HepG2 (cell line): Measurements from ENCODE around the gene RABL6. TPM values are rescaled to one million over a fixed set of nuclear protein-coding genes. Genes with fewer than 3 reads are reported as not detected.
A peak's percentile ranks its signal among the peaks of the same experiment; 100 is the strongest.

Experiments used
- HCFC1 ChIP-seq: fragments of 150-350 bp; IDR thresholded peaks from 2 replicates; pipeline ENCODE4 v1.6.1; 2014; ENCODE audit warnings: low read depth, low read length
- JUND ChIP-seq: sonication (generic); formaldehyde crosslinking; IDR thresholded peaks from 2 replicates; pipeline ENCODE4 v1.8.0; 2022; ENCODE audit warnings: mild to moderate bottlenecking, missing genetic modification reagents
- REXO4 ChIP-seq: sonication (generic); formaldehyde crosslinking; IDR thresholded peaks from 2 replicates; pipeline ENCODE4 v1.8.0; 2022; ENCODE audit warnings: missing genetic modification reagents, mild to moderate bottlenecking, borderline replicate concordance
- RFXAP ChIP-seq: sonication (generic); formaldehyde crosslinking; IDR thresholded peaks from 2 replicates; pipeline ENCODE4 v1.4.0; 2020; ENCODE audit warnings: missing genetic modification reagents, borderline replicate concordance
- SP140L ChIP-seq: sonication (generic); formaldehyde crosslinking; IDR thresholded peaks from 2 replicates; pipeline ENCODE4 v1.4.0; 2020; ENCODE audit warnings: missing genetic modification reagents, borderline replicate concordance
- TCF7L2 ChIP-seq: IDR thresholded peaks from 2 replicates; pipeline ENCODE4 v1.6.1; 2011; ENCODE audit warnings: mild to moderate bottlenecking, low read depth, low read length, moderate library complexity
- TSC22D2 ChIP-seq: sonication (generic); formaldehyde crosslinking; IDR thresholded peaks from 2 replicates; pipeline ENCODE4 v1.5.1; 2020; ENCODE audit warnings: missing genetic modification reagents, mild to moderate bottlenecking, borderline replicate concordance
- ZFAT ChIP-seq: sonication (generic); formaldehyde crosslinking; conservative IDR thresholded peaks from 2 replicates; pipeline ENCODE4 v1.8.1; 2023; ENCODE audit warnings: missing genetic modification reagents, inconsistent platforms
- ZFP82 ChIP-seq: sonication (generic); formaldehyde crosslinking; IDR thresholded peaks from 2 replicates; pipeline ENCODE4 v1.5.1; 2020; ENCODE audit warnings: mild to moderate bottlenecking, missing genetic modification reagents, borderline replicate concordance
- ZHX1 ChIP-seq: sonication (generic); formaldehyde crosslinking; IDR thresholded peaks from 2 replicates; pipeline ENCODE4 v1.8.1; 2022; ENCODE audit warnings: low read depth, mild to moderate bottlenecking, missing genetic modification reagents
- ZMYM4 ChIP-seq: sonication (generic); formaldehyde crosslinking; IDR thresholded peaks from 2 replicates; pipeline ENCODE4 v1.8.1; 2023; ENCODE audit warnings: mild to moderate bottlenecking, missing genetic modification reagents
- ZNF280D ChIP-seq: sonication (generic); formaldehyde crosslinking; IDR thresholded peaks from 2 replicates; pipeline ENCODE4 v1.5.1; 2020; ENCODE audit warnings: mild to moderate bottlenecking, missing genetic modification reagents
- ZNF329 ChIP-seq: sonication (generic); formaldehyde crosslinking; IDR thresholded peaks from 2 replicates; pipeline ENCODE4 v1.9.0; 2021; ENCODE audit warnings: low read depth, mild to moderate bottlenecking, missing genetic modification reagents
- ZNF761 ChIP-seq: sonication (generic); formaldehyde crosslinking; conservative IDR thresholded peaks from 2 replicates; pipeline ENCODE4 v1.4.0; 2020; ENCODE audit warnings: mild to moderate bottlenecking, missing genetic modification reagents
- ZNF773 ChIP-seq: sonication (generic); formaldehyde crosslinking; IDR thresholded peaks from 2 replicates; pipeline ENCODE4 v1.4.0; 2020; ENCODE audit warnings: missing genetic modification reagents, borderline replicate concordance
- ZSCAN25 ChIP-seq: sonication (generic); formaldehyde crosslinking; IDR thresholded peaks from 2 replicates; pipeline ENCODE4 v1.8.0; 2022; ENCODE audit warnings: mild to moderate bottlenecking, missing genetic modification reagents
- ZZZ3 ChIP-seq: sonication (generic); formaldehyde crosslinking; IDR thresholded peaks from 2 replicates; pipeline ENCODE4 v1.4.0; 2020; ENCODE audit warnings: missing genetic modification reagents, mild to moderate bottlenecking, borderline replicate concordance
- polyA plus RNA-seq, 8 experiments: library from polyadenylated mRNA; depleted of rRNA in 3 of 8; stranded (reverse) in 7 of 8; unstranded in 1 of 8; fragments of >200 nt; fragmentation: Illumina TruSeq in 4 of 8; extraction: Trizol in 4 of 8; gene quantifications; 2 replicates each; pipeline versions ENCODE4 v1.2.1 to v1.2.3, GENCODE V29; 2011 to 2016; ENCODE audit warnings: low read depth in 4 of 8, missing spikeins in 1 of 8, mixed read lengths in 1 of 8; ENCODE audit not compliant: insufficient read depth in 1 of 8
- total RNA-seq, 5 experiments: library from RNA; depleted of rRNA; stranded (reverse); fragments of >200 nt; fragmentation: Illumina TruSeq; extraction: Trizol; gene quantifications; 2 replicates each; pipeline ENCODE4 v1.2.3, GENCODE V29; 2016; ENCODE audit warnings: low read depth in 1 of 5
- TF ChIP-seq, protein P1 (sequence below), 2 experiments: sonication (generic) in 1 of 2; formaldehyde crosslinking in 1 of 2; IDR thresholded peaks; 2 replicates each; pipeline versions ENCODE4 v1.5.1 to v1.6.1; 2011 to 2020; ENCODE audit warnings: borderline replicate concordance in 1 of 2, low read depth in 1 of 2, low read length in 1 of 2, mild to moderate bottlenecking in 1 of 2, missing genetic modification reagents in 1 of 2, moderate library complexity in 1 of 2
- TF ChIP-seq, protein P2 (sequence below): IDR thresholded peaks from 2 replicates; pipeline ENCODE4 v1.6.1; 2016; ENCODE audit warnings: missing compliant biosample characterization, missing genetic modification reagents, borderline replicate concordance

Gene RABL6
- total and polyA plus RNA-seq, 2 of the 13 experiments (the other 11 are each of a cell fraction or from before 2014, with no cell fraction given): 81.5 to 125 TPM

DNA sequence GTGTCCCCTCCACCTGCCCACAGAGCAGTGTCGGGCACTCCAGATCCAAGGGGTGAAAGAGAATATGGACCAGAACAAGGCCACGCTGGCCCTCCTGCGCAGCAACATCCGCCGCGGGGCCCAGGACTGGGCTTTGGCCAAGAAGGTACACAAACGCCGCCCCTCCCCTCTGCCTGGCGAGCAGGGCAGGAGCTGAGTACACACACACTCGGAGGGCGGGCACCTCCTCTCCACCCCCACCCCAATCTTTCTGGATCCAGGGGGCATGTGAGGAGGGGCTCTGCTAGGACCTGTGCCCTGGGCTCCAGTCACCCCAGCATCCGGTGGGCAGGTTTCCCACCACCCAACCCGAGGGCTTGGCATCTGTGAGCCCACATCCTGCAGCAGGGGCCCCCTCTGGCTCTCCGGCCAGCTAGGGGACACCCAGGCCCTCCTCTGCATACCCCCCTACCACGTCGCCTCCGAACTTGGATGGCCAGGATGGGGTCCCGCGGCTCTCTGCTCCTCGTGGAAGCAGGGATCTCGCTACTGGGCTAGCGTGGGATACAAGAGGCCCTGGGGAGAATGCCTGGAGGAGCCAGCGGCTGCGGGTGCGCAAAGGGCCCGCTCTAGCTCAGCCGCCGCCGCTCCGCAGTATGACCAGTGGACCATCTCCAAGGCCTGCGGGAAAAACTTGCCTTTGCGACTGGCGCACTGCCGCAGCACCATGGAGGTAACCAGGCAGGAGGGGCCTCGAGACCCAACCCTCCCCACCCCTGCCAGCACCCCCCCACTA lies 8.5 kb upstream of the RABL6 start (continued):
- TF ChIP-seq ZNF280D (CRISPR knock-in tag): no peak
- TF ChIP-seq ZNF329 (CRISPR knock-in tag): 0 out of 2 replicates have a peak, but pooled peaks have one; percentile 64
- TF ChIP-seq ZFP82 (CRISPR knock-in tag): no peak
- peak; percentile 96 for TF ChIP-seq ZSCAN25
- TF ChIP-seq TCF7L2: no peak
- TF ChIP-seq, protein P1, sequence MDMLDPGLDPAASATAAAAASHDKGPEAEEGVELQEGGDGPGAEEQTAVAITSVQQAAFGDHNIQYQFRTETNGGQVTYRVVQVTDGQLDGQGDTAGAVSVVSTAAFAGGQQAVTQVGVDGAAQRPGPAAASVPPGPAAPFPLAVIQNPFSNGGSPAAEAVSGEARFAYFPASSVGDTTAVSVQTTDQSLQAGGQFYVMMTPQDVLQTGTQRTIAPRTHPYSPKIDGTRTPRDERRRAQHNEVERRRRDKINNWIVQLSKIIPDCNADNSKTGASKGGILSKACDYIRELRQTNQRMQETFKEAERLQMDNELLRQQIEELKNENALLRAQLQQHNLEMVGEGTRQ (IDR thresholded peaks at IDR 0.05; ENCODE audit: low read depth, low read length): no peak
- TF ChIP-seq, protein P1 (CRISPR knock-in tag; IDR thresholded peaks at IDR 0.05; ENCODE audit: borderline replicate concordance): no peak; the same call in 1 of the 2 replicates
- peak; percentile 80 for TF ChIP-seq ZNF761 (CRISPR knock-in tag)
- TF ChIP-seq RFXAP: no peak; the same call in 1 of the 2 replicates
- TF ChIP-seq ZHX1: peak; percentile 53; the same call in 1 of the 2 replicates
- no peak for TF ChIP-seq JUND (CRISPR knock-in tag)
- no peak for TF ChIP-seq ZNF773 (CRISPR knock-in tag)
- TF ChIP-seq HCFC1: no peak
- no peak for TF ChIP-seq REXO4 (CRISPR knock-in tag)
- TF ChIP-seq ZZZ3 (CRISPR knock-in tag): no peak
- TF ChIP-seq TSC22D2 (CRISPR knock-in tag): peak; percentile 49; the same call in 1 of the 2 replicates
- TF ChIP-seq ZMYM4 (CRISPR knock-in tag): peak; percentile 45; the same call in 1 of the 2 replicates
- TF ChIP-seq, protein P2, sequence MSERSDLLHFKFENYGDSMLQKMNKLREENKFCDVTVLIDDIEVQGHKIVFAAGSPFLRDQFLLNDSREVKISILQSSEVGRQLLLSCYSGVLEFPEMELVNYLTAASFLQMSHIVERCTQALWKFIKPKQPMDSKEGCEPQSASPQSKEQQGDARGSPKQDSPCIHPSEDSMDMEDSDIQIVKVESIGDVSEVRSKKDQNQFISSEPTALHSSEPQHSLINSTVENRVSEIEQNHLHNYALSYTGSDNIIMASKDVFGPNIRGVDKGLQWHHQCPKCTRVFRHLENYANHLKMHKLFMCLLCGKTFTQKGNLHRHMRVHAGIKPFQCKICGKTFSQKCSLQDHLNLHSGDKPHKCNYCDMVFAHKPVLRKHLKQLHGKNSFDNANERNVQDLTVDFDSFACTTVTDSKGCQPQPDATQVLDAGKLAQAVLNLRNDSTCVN (CRISPR knock-in tag): peak; percentile 88
- TF ChIP-seq ZFAT: no peak
- no peak for TF ChIP-seq SP140L (CRISPR knock-in tag)
